Trophoblast cell (in vitro differentiated cells and primary cell): ENCODE measurements around the gene ACAA1.

ENCODE experiments used
- DNase-seq, 2 donors: peaks; one replicate each; pipeline ENCODE4 v3.0.0-alpha.2; 2016
- H2AFZ ChIP-seq: 2 replicates; pipeline ENCODE4 v1.6.1; 2013; ENCODE audit warnings: low read length, moderate library complexity, mild to moderate bottlenecking; ENCODE audit not compliant: insufficient read depth, poor library complexity
- H2AK5ac ChIP-seq: 2 replicates; pipeline ENCODE4 v1.6.1; 2013; ENCODE audit warnings: mild to moderate bottlenecking, low read length
- H2BK120ac ChIP-seq: 2 replicates; pipeline ENCODE4 v1.6.1; 2013; ENCODE audit warnings: low read length, mild to moderate bottlenecking, moderate library complexity; ENCODE audit not compliant: insufficient read depth, poor library complexity
- H2BK12ac ChIP-seq: 2 replicates; pipeline ENCODE4 v1.6.1; 2013; ENCODE audit warnings: mild to moderate bottlenecking, low read length, moderate library complexity
- H2BK5ac ChIP-seq: 2 replicates; pipeline ENCODE4 v1.6.1; 2013; ENCODE audit warnings: low read length, low read depth, moderate library complexity, mild to moderate bottlenecking; ENCODE audit not compliant: poor library complexity
- H3K14ac ChIP-seq: 2 replicates; pipeline ENCODE4 v1.6.1; 2013; ENCODE audit warnings: mild to moderate bottlenecking, low read length
- H3K18ac ChIP-seq: 2 replicates; pipeline ENCODE4 v1.6.1; 2013; ENCODE audit warnings: mild to moderate bottlenecking, low read length
- H3K23ac ChIP-seq: 2 replicates; pipeline ENCODE4 v1.6.1; 2013; ENCODE audit warnings: low read length
- H3K27ac ChIP-seq: 2 replicates; pipeline ENCODE4 v1.5.1; 2013; ENCODE audit warnings: low read depth, mild to moderate bottlenecking, inconsistent platforms, low read length, moderate library complexity
- H3K27me3 ChIP-seq: 2 replicates; pipeline ENCODE4 v1.6.1; 2013; ENCODE audit warnings: inconsistent platforms, mild to moderate bottlenecking, low read length, moderate library complexity; ENCODE audit not compliant: insufficient read depth
- H3K36me3 ChIP-seq, 2 experiments: 1 replicate in 1 of 2; 2 replicates in 1 of 2; pipeline ENCODE4 v1.6.1; 2013; ENCODE audit warnings: low read length in 2 of 2, mild to moderate bottlenecking in 2 of 2, moderate library complexity in 1 of 2; ENCODE audit not compliant: insufficient read depth in 2 of 2, control insufficient read depth in 1 of 2
- H3K4ac ChIP-seq: 2 replicates; pipeline ENCODE4 v1.6.1; 2013; ENCODE audit warnings: low read depth, mild to moderate bottlenecking, low read length, moderate library complexity
- H3K4me1 ChIP-seq, 2 experiments: 1 replicate in 1 of 2; 2 replicates in 1 of 2; pipeline ENCODE4 v1.6.1; 2013; ENCODE audit warnings: low read length in 2 of 2, mild to moderate bottlenecking in 2 of 2, moderate library complexity in 1 of 2; ENCODE audit not compliant: insufficient read depth in 2 of 2, control insufficient read depth in 1 of 2
- H3K4me2 ChIP-seq: 2 replicates; pipeline ENCODE4 v1.6.1; 2013; ENCODE audit warnings: inconsistent platforms, mild to moderate bottlenecking, low read length, moderate library complexity
- H3K4me3 ChIP-seq: 2 replicates; pipeline ENCODE4 v1.5.1; 2013; ENCODE audit warnings: mild to moderate bottlenecking, low read depth, low read length, inconsistent platforms
- H3K79me1 ChIP-seq: one replicate; pipeline ENCODE4 v1.6.1; 2013; ENCODE audit warnings: low read length
- H3K79me2 ChIP-seq: 2 replicates; pipeline ENCODE4 v1.6.1; 2013; ENCODE audit warnings: low read length, mild to moderate bottlenecking; ENCODE audit not compliant: control insufficient read depth, insufficient read depth, poor library complexity
- H3K9ac ChIP-seq: 2 replicates; pipeline ENCODE4 v1.6.1; 2013; ENCODE audit warnings: mild to moderate bottlenecking, low read length
- H3K9me3 ChIP-seq: 2 replicates; pipeline ENCODE4 v1.6.1; 2013; ENCODE audit warnings: low read depth, mild to moderate bottlenecking, control low read depth, inconsistent platforms, low read length; ENCODE audit not compliant: insufficient read depth
- H4K12ac ChIP-seq: 2 replicates; pipeline ENCODE4 v1.6.1; 2013; ENCODE audit warnings: low read depth, mild to moderate bottlenecking, low read length, moderate library complexity
- H4K8ac ChIP-seq: 2 replicates; pipeline ENCODE4 v1.6.1; 2013; ENCODE audit warnings: low read depth, mild to moderate bottlenecking, low read length, moderate library complexity
- H4K91ac ChIP-seq: one replicate; pipeline ENCODE4 v1.6.1; 2013; ENCODE audit warnings: low read depth, mild to moderate bottlenecking, low read length, moderate library complexity
- WGBS: extraction: QIAGEN DNeasy Blood & Tissue Kit; methylation state at CpG from one replicate; pipeline ENCODE4 v1.1.7; 2013; ENCODE audit warnings: missing lambda C conversion rate; ENCODE audit not compliant: insufficient read length, insufficient coverage; ENCODE audit errors: extremely low coverage; 5-methylcytosine and 5-hydroxymethylcytosine counted together

The ACAA1 gene

GRCh38 chr3:38111696-38112377, 25.1 kb downstream of the ACAA1 start:
- H4K12ac ChIP-seq = no peak overlapping the region
- no peak for DNase-seq
- H3K4me2 ChIP-seq = no peak overlapping the region
- no peak overlapping the region for H2BK120ac ChIP-seq
- no peak overlapping the region for H2AK5ac ChIP-seq
- no peak overlapping the region for H4K8ac ChIP-seq
- H4K91ac ChIP-seq = no peak overlapping the region
- H2BK5ac ChIP-seq = no peak overlapping the region
- no peak overlapping the region for H3K23ac ChIP-seq
- no peak overlapping the region for H3K4ac ChIP-seq
- H3K27me3 ChIP-seq = no peaks in the 10 kb centered on the region
- no peak overlapping the region for H3K18ac ChIP-seq
- WGBS = no CpG with 5 or more reads among the region's 16 CpGs
- H3K79me2 ChIP-seq = no peaks in the 10 kb centered on the region
- no peaks in the 10 kb centered on the region for H3K79me1 ChIP-seq
- H3K4me1 ChIP-seq = no peaks in the 10 kb centered on the region
- no peaks in the 10 kb centered on the region for H3K9me3 ChIP-seq
- H2AFZ ChIP-seq = no peak overlapping the region
- H3K27ac ChIP-seq = no peak overlapping the region
- no peak overlapping the region for H3K9ac ChIP-seq
- H2BK12ac ChIP-seq = no peak overlapping the region
- no peak overlapping the region for H3K14ac ChIP-seq
- no peak overlapping the region for H3K4me3 ChIP-seq
- no peaks in the 10 kb centered on the region for H3K36me3 ChIP-seq

GRCh38 chr3:38111201-38111600, 25.7 kb downstream of the ACAA1 start:
- H3K27me3 ChIP-seq = no peaks in the 10 kb centered on the region
- no peak overlapping the region for H4K12ac ChIP-seq
- H3K4me2 ChIP-seq = no peak overlapping the region
- H4K8ac ChIP-seq = no peak overlapping the region
- H2BK5ac ChIP-seq = no peak overlapping the region
- H3K4me1 ChIP-seq = no peaks in the 10 kb centered on the region
- no peak overlapping the region for H3K14ac ChIP-seq
- H2BK12ac ChIP-seq = no peak overlapping the region
- H3K9me3 ChIP-seq = no peaks in the 10 kb centered on the region
- no peak overlapping the region for H3K4me3 ChIP-seq
- H3K4ac ChIP-seq = no peak overlapping the region
- no peak overlapping the region for H4K91ac ChIP-seq
- no peaks in the 10 kb centered on the region for H3K79me2 ChIP-seq
- no peak overlapping the region for H3K9ac ChIP-seq
- H3K23ac ChIP-seq = no peak overlapping the region
- no peak overlapping the region for H2BK120ac ChIP-seq
- WGBS = no CpG with 5 or more reads among the region's 4 CpGs
- no peak overlapping the region for H3K18ac ChIP-seq
- DNase-seq = no peak
- no peak overlapping the region for H2AFZ ChIP-seq
- no peaks in the 10 kb centered on the region for H3K79me1 ChIP-seq
- H3K27ac ChIP-seq = no peak overlapping the region
- no peaks in the 10 kb centered on the region for H3K36me3 ChIP-seq
- no peak overlapping the region for H2AK5ac ChIP-seq

GRCh38 chr3:38110314-38111050, 26.4 kb downstream of the ACAA1 start:
- Histone ChIP-seq H3K23ac (no peak overlapping the region), H3K9ac (no peak overlapping the region), H3K4me1 (no peaks in the 10 kb centered on the region), H3K36me3 (no peaks in the 10 kb centered on the region), H3K27me3 (no peaks in the 10 kb centered on the region), H3K4me3 (no peak overlapping the region), H2BK5ac (no peak overlapping the region), H3K14ac (no peak overlapping the region), H3K27ac (no peak overlapping the region), H3K9me3 (no peaks in the 10 kb centered on the region), H3K79me1 (no peaks in the 10 kb centered on the region), H4K8ac (no peak overlapping the region), H3K4ac (no peak overlapping the region), H4K12ac (no peak overlapping the region), H2AK5ac (no peak overlapping the region), H3K18ac (no peak overlapping the region), H2BK120ac (no peak overlapping the region), H3K79me2 (no peaks in the 10 kb centered on the region), H3K4me2 (no peak overlapping the region), H2AFZ (no peak overlapping the region), H4K91ac (no peak overlapping the region), H2BK12ac (no peak overlapping the region)
- DNase-seq = no peak
- no CpG with 5 or more reads among the region's 6 CpGs for WGBS

- Histone ChIP-seq H3K4me3 (no peak overlapping the region), H3K27ac (no peak overlapping the region), H2BK5ac (no peak overlapping the region), H3K4me2 (no peak overlapping the region), H3K79me2 (no peaks in the 10 kb centered on the region), H3K23ac (no peak overlapping the region), H3K14ac (no peak overlapping the region), H3K79me1 (no peaks in the 10 kb centered on the region), H4K91ac (no peak overlapping the region), H3K9me3 (no peaks in the 10 kb centered on the region), H3K36me3 (no peaks in the 10 kb centered on the region), H2BK120ac (no peak overlapping the region), H2BK12ac (no peak overlapping the region), H2AFZ (no peak overlapping the region), H3K18ac (no peak overlapping the region), H3K27me3 (no peaks in the 10 kb centered on the region), H3K9ac (no peak overlapping the region), H2AK5ac (no peak overlapping the region), H3K4me1 (no peaks in the 10 kb centered on the region), H4K12ac (no peak overlapping the region), H3K4ac (no peak overlapping the region), H4K8ac (no peak overlapping the region)
- no CpG with 5 or more reads among the region's 17 CpGs for WGBS
- DNase-seq = no peak
These were observed 27.2 kb downstream of the ACAA1 start for GRCh38 chr3:38109580-38110313.
